H9 (cell line): ENCODE results near the gene COA5. TPM values are rescaled to one million over a fixed set of nuclear protein-coding genes. Genes with fewer than 3 reads are reported as not detected.

Source experiments
- DNase-seq: peaks from one replicate; pipeline ENCODE4 v3.0.0-alpha.2; 2017
- H2AFZ ChIP-seq: one replicate; pipeline ENCODE4 v1.6.1; 2013; ENCODE audit warnings: mild to moderate bottlenecking, low read length, control low read depth, moderate library complexity
- H2AK5ac ChIP-seq: 2 replicates; pipeline ENCODE4 v1.6.1; 2013; ENCODE audit warnings: low read length, control low read depth, mixed read lengths; ENCODE audit not compliant: insufficient read length
- H2BK120ac ChIP-seq: one replicate; pipeline ENCODE4 v1.6.1; 2013; ENCODE audit warnings: low read depth, mild to moderate bottlenecking, low read length, control low read depth, inconsistent platforms; ENCODE audit not compliant: poor library complexity, severe bottlenecking
- H2BK12ac ChIP-seq: 2 replicates; pipeline ENCODE4 v1.6.1; 2013; ENCODE audit warnings: low read length, control low read depth, mixed read lengths, low read depth; ENCODE audit not compliant: insufficient read length
- H2BK15ac ChIP-seq: 2 replicates; pipeline ENCODE4 v1.6.1; 2013; ENCODE audit warnings: low read depth, low read length, control low read depth
- H2BK20ac ChIP-seq: one replicate; pipeline ENCODE4 v1.6.1; 2013; ENCODE audit warnings: low read depth, mild to moderate bottlenecking, low read length, control low read depth, inconsistent platforms; ENCODE audit not compliant: poor library complexity, severe bottlenecking
- H2BK5ac ChIP-seq: 2 replicates; pipeline ENCODE4 v1.6.1; 2013; ENCODE audit warnings: low read length, control low read depth, mixed read lengths; ENCODE audit not compliant: insufficient read length
- H3K14ac ChIP-seq: 2 replicates; pipeline ENCODE4 v1.6.1; 2013; ENCODE audit warnings: low read length, control low read depth; ENCODE audit not compliant: insufficient read depth
- H3K18ac ChIP-seq: 2 replicates; pipeline ENCODE4 v1.6.1; 2013; ENCODE audit warnings: low read depth, mild to moderate bottlenecking, mixed read lengths, low read length, control low read depth; ENCODE audit not compliant: insufficient read length
- H3K23ac ChIP-seq: 2 replicates; pipeline ENCODE4 v1.6.1; 2013; ENCODE audit warnings: low read length, control low read depth, mixed read lengths, low read depth; ENCODE audit not compliant: insufficient read length
- H3K23me2 ChIP-seq: 2 replicates; pipeline ENCODE4 v1.6.1; 2013; ENCODE audit warnings: low read depth, mild to moderate bottlenecking, mixed read lengths, low read length, control low read depth; ENCODE audit not compliant: insufficient read length, poor library complexity, severe bottlenecking
- H3K27ac ChIP-seq: 2 replicates; pipeline ENCODE4 v1.5.1; 2013; ENCODE audit warnings: low read length, control low read depth, mixed read lengths, low read depth; ENCODE audit not compliant: insufficient read length
- H3K27me3 ChIP-seq: 2 replicates; pipeline ENCODE4 v1.6.1; 2013; ENCODE audit warnings: low read length, control low read depth, inconsistent platforms; ENCODE audit not compliant: insufficient read depth
- H3K4ac ChIP-seq: 2 replicates; pipeline ENCODE4 v1.6.1; 2013; ENCODE audit warnings: low read depth, mild to moderate bottlenecking, control low read depth, inconsistent platforms, low read length, moderate library complexity
- H3K4me1 ChIP-seq: 2 replicates; pipeline ENCODE4 v1.6.1; 2013; ENCODE audit warnings: low read length, control low read depth, inconsistent platforms; ENCODE audit not compliant: insufficient read depth
- H3K4me2 ChIP-seq: 2 replicates; pipeline ENCODE4 v1.6.1; 2013; ENCODE audit warnings: low read length, control low read depth, mixed read lengths; ENCODE audit not compliant: insufficient read length, insufficient read depth
- H3K56ac ChIP-seq: 2 replicates; pipeline ENCODE4 v1.6.1; 2013; ENCODE audit warnings: low read depth, mild to moderate bottlenecking, mixed read lengths, low read length, control low read depth; ENCODE audit not compliant: insufficient read length
- H3K79me1 ChIP-seq: 2 replicates; pipeline ENCODE4 v1.6.1; 2013; ENCODE audit warnings: low read depth, mild to moderate bottlenecking, moderate library complexity, low read length, control low read depth, inconsistent platforms; ENCODE audit not compliant: insufficient read depth, poor library complexity, severe bottlenecking
- H3K79me2 ChIP-seq: 2 replicates; pipeline ENCODE4 v1.6.1; 2013; ENCODE audit warnings: low read length, control low read depth, inconsistent platforms; ENCODE audit not compliant: insufficient read depth
- H3K9ac ChIP-seq: 2 replicates; pipeline ENCODE4 v1.6.1; 2013; ENCODE audit warnings: low read length, control low read depth, mixed read lengths; ENCODE audit not compliant: insufficient read length; ENCODE audit errors: extremely low read depth
- H3K9me3 ChIP-seq: one replicate; pipeline ENCODE4 v1.6.1; 2013; ENCODE audit warnings: low read depth, low read length, inconsistent platforms; ENCODE audit not compliant: control insufficient read depth
- H3T11ph ChIP-seq: one replicate; pipeline ENCODE4 v1.6.1; 2013; ENCODE audit warnings: mild to moderate bottlenecking, low read length, control low read depth, inconsistent platforms
- H4K20me1 ChIP-seq: one replicate; pipeline ENCODE4 v1.6.1; 2013; ENCODE audit not compliant: control insufficient read depth, insufficient read length, insufficient read depth
- H4K5ac ChIP-seq: 2 replicates; pipeline ENCODE4 v1.6.1; 2013; ENCODE audit warnings: low read depth, mild to moderate bottlenecking, mixed read lengths, low read length, control low read depth; ENCODE audit not compliant: insufficient read length
- H4K8ac ChIP-seq: replicated peaks from 2 replicates; pipeline ENCODE4 v1.6.1; 2013; ENCODE audit warnings: low read length, control low read depth, mixed read lengths, low read depth; ENCODE audit not compliant: insufficient read length
- H4K91ac ChIP-seq: 2 replicates; pipeline ENCODE4 v1.6.1; 2013; ENCODE audit warnings: low read depth, mild to moderate bottlenecking, moderate library complexity, mixed read lengths, low read length, control low read depth; ENCODE audit not compliant: insufficient read length
- H3K27ac Mint-ChIP-seq, 3 experiments: 2 replicates in 2 of 3; 3 replicates in 1 of 3; pipeline ENCODE4 v1.8.0; 2020 to 2021; ENCODE audit warnings: mixed read lengths in 3 of 3, mild to moderate bottlenecking in 1 of 3, moderate library complexity in 1 of 3
- H3K27me3 Mint-ChIP-seq: 2 replicates; pipeline ENCODE4 v1.8.0; 2021; ENCODE audit warnings: low read depth, mild to moderate bottlenecking, moderate library complexity, mixed read lengths
- H3K36me3 Mint-ChIP-seq, 3 experiments: 2 replicates in 2 of 3; 3 replicates in 1 of 3; pipeline ENCODE4 v1.8.0; 2020 to 2021; ENCODE audit warnings: low read depth in 3 of 3, mixed read lengths in 3 of 3; ENCODE audit not compliant: insufficient read depth in 1 of 3
- H3K4me1 Mint-ChIP-seq, 2 experiments: 2 replicates each; pipeline ENCODE4 v1.8.0; 2020; ENCODE audit warnings: mixed read lengths in 2 of 2
- H3K4me3 Mint-ChIP-seq, 2 experiments: 2 replicates in 1 of 2; 3 replicates in 1 of 2; pipeline ENCODE4 v1.8.0; 2020 to 2021; ENCODE audit warnings: mild to moderate bottlenecking in 2 of 2, mixed read lengths in 2 of 2, moderate library complexity in 1 of 2
- H3K9me3 Mint-ChIP-seq, 2 experiments: 2 replicates in 1 of 2; 3 replicates in 1 of 2; pipeline ENCODE4 v1.8.0; 2020; ENCODE audit warnings: mild to moderate bottlenecking in 2 of 2, mixed read lengths in 2 of 2, moderate library complexity in 1 of 2
- WGBS: extraction: QIAGEN DNeasy Blood & Tissue Kit; methylation state at CpG from one replicate; pipeline ENCODE4 v1.1.7; 2013; ENCODE audit warnings: missing lambda C conversion rate, low lambda C conversion rate, mixed read lengths; ENCODE audit not compliant: insufficient read length; ENCODE audit errors: extremely low coverage; 5-methylcytosine and 5-hydroxymethylcytosine counted together
- total RNA-seq: library from RNA; stranded (reverse); gene quantifications from 2 replicates; pipeline ENCODE4 v1.2.1, GENCODE V29; 2021
- TF ChIP-seq, protein P1 (sequence below): fragments of 200-600 bp; sonication (generic); conservative IDR thresholded peaks from 3 replicates; pipeline ENCODE4 v1.8.0; 2021; ENCODE audit warnings: antibody characterized with exemption, mild to moderate bottlenecking

Gene COA5
- total RNA-seq, 1 experiment from 2014 or later = 23.6 TPM

DNA sequence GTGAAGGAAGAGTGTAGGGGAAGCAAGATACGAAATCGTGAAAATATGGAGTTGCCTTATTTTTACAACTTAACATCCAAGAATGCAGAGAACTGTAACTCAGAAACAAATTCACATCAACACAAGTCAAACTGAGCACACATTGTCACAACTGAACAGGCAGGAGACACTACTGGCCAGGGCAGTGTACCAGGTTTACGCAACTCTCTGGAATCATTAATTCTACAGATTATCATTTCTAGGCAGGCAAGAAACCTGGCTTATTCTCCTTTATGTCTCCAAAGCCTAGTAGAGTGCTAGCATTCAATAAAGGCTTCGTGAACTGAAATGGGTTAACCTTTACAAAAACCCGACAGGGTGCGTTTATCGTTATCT is 584 bp downstream of the COA5 start:
- no peak overlapping the region for H3K56ac ChIP-seq
- no peaks in the 10 kb centered on the region for H3K9me3 ChIP-seq
- H3K9ac ChIP-seq = peak overlapping the region; percentile 86
- H4K91ac ChIP-seq = no peak overlapping the region
- H3K4me3 Mint-ChIP-seq = peak overlapping the region; percentile 85 to 86
- H3K18ac ChIP-seq = no peak overlapping the region
- H3K27ac ChIP-seq = no peak overlapping the region
- WGBS = no CpG with 5 or more reads among the region's 7 CpGs
- TF ChIP-seq, protein P1, sequence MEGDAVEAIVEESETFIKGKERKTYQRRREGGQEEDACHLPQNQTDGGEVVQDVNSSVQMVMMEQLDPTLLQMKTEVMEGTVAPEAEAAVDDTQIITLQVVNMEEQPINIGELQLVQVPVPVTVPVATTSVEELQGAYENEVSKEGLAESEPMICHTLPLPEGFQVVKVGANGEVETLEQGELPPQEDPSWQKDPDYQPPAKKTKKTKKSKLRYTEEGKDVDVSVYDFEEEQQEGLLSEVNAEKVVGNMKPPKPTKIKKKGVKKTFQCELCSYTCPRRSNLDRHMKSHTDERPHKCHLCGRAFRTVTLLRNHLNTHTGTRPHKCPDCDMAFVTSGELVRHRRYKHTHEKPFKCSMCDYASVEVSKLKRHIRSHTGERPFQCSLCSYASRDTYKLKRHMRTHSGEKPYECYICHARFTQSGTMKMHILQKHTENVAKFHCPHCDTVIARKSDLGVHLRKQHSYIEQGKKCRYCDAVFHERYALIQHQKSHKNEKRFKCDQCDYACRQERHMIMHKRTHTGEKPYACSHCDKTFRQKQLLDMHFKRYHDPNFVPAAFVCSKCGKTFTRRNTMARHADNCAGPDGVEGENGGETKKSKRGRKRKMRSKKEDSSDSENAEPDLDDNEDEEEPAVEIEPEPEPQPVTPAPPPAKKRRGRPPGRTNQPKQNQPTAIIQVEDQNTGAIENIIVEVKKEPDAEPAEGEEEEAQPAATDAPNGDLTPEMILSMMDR = no peak
- H3K4me2 ChIP-seq = peak overlapping the region; percentile 97
- H3K23ac ChIP-seq = no peak overlapping the region
- no peak for DNase-seq
- peaks cover 15% of the 10 kb centered on the region; the same call in 1 of the 2 replicates for H3K79me2 ChIP-seq
- no peak overlapping the region for H3T11ph ChIP-seq
- H2AK5ac ChIP-seq = no peak overlapping the region
- H3K23me2 ChIP-seq = peaks cover 14% of the 10 kb centered on the region
- H3K4ac ChIP-seq = no peak overlapping the region
- peaks cover 18 to 21% of the 10 kb centered on the region in 2 experiments for H3K4me1 Mint-ChIP-seq
- no peak overlapping the region for H2AFZ ChIP-seq
- H3K36me3 Mint-ChIP-seq = peaks cover 4 to 35% (median 34%) of the 10 kb centered on the region in 3 experiments; a peak in 6 of 7 replicates
- no peaks in the 10 kb centered on the region for H3K27me3 Mint-ChIP-seq
- H3K27me3 ChIP-seq = no peaks in the 10 kb centered on the region
- H3K4me1 ChIP-seq = no peaks in the 10 kb centered on the region; the same call in 1 of the 2 replicates
- H3K79me1 ChIP-seq = peaks cover 7% of the 10 kb centered on the region
- no peak overlapping the region for H4K8ac ChIP-seq
- no peak overlapping the region for H2BK12ac ChIP-seq
- peaks cover 4% of the 10 kb centered on the region for H4K20me1 ChIP-seq
- H3K27ac Mint-ChIP-seq = peak overlapping the region; percentile 44 to 96 (median 89)
- no peak overlapping the region for H2BK120ac ChIP-seq
- no peak overlapping the region for H2BK15ac ChIP-seq
- H2BK20ac ChIP-seq = no peak overlapping the region
- H4K5ac ChIP-seq = no peak overlapping the region
- H2BK5ac ChIP-seq = no peak overlapping the region
- no peaks in the 10 kb centered on the region for H3K9me3 Mint-ChIP-seq
- peak overlapping the region; percentile 84; the same call in 1 of the 2 replicates for H3K14ac ChIP-seq
